HepG2 (cell line): ENCODE data around the gene CD93. TPM values are rescaled to one million over a fixed set of nuclear protein-coding genes. Genes with fewer than 3 reads are reported as not detected.

Source experiments
- ATAC-seq: fragments of 200-7000 bp; cut with Tn5 transposase; 3 replicates; pipeline ENCODE4 v1.9.1; 2020; ENCODE audit warnings: mild to moderate bottlenecking, moderate library complexity
- BruUV-seq: library from RNA; stranded (reverse); fragments of 400-500 nt; replicated peaks from 2 replicates; lab custom pipeline; 2021; lab: Mats Ljungman, UMichigan
- CTCF ChIA-PET: fragments of 300-600 bp; formaldehyde crosslinking; extraction: SDS; loops from one replicate; lab custom pipeline; 2021; ENCODE audit warnings: low total read pairs, inconsistent platforms, low intra/inter-chr PET ratio; lab: Yijun Ruan, JAX
- POLR2A ChIA-PET: fragments of 350-600 bp; sonication (Branson Sonifier 250); formaldehyde crosslinking; loops from one replicate; lab custom pipeline; 2020; ENCODE audit warnings: antibody characterized with exemption, inconsistent platforms; lab: Yijun Ruan, JAX
- DNase-seq: peaks from one replicate; pipeline ENCODE4 v3.0.0-alpha.2; 2015; ENCODE audit warnings: low spot score
- FAIRE-seq: peaks from 3 replicates; lab custom pipeline; 2011; peaks lifted over from hg19 to GRCh38; lab: Jason Lieb, UNC
- H2AFZ ChIP-seq: one replicate; pipeline ENCODE4 v1.6.1; 2011; ENCODE audit warnings: low read length, inconsistent platforms
- H3K27ac ChIP-seq: fragments of 300-600 bp; 3 replicates; pipeline ENCODE4 v1.8.0; 2011; ENCODE audit warnings: mixed run types, mild to moderate bottlenecking, mixed read lengths, low read length, inconsistent platforms; ENCODE audit not compliant: insufficient read depth; ENCODE audit errors: extremely low read length
- H3K27me3 ChIP-seq, 2 experiments: fragments of 200-600 bp in 1 of 2; 2 replicates in 1 of 2; 3 replicates in 1 of 2; pipeline versions ENCODE4 v1.6.0 to v1.8.0; 2011; ENCODE audit warnings: low read length in 2 of 2, mild to moderate bottlenecking in 2 of 2, moderate library complexity in 2 of 2, inconsistent platforms in 1 of 2; ENCODE audit not compliant: insufficient read depth in 2 of 2, control insufficient read depth in 1 of 2
- H3K36me3 ChIP-seq, 2 experiments: fragments of 200-600 bp in 1 of 2; replicated peaks in 1 of 2; 2 replicates in 1 of 2; 3 replicates in 1 of 2; pipeline versions ENCODE4 v1.5.1 to v1.8.0; 2011; ENCODE audit warnings: low read length in 2 of 2, inconsistent platforms in 1 of 2; ENCODE audit not compliant: insufficient read depth in 2 of 2, control insufficient read depth in 1 of 2
- H3K4me1 ChIP-seq: 2 replicates; pipeline ENCODE4 v1.5.1; 2012; ENCODE audit warnings: low read length, inconsistent platforms; ENCODE audit not compliant: insufficient read depth
- H3K4me2 ChIP-seq: 2 replicates; pipeline ENCODE4 v1.6.0; 2011; ENCODE audit warnings: low read depth, low read length, inconsistent platforms
- H3K4me3 ChIP-seq, 3 experiments: fragments of 200-600 bp in 1 of 3; sonication (generic), shearing (Covaris generic) in 1 of 3; replicated peaks in 1 of 3; 2 replicates each; pipeline ENCODE4 v1.5.1; 2011 to 2016; ENCODE audit warnings: low read length in 3 of 3, inconsistent platforms in 2 of 3, low read depth in 2 of 3, mild to moderate bottlenecking in 2 of 3, control low read depth in 1 of 3, mixed read lengths in 1 of 3; ENCODE audit not compliant: insufficient read depth in 1 of 3
- H3K79me2 ChIP-seq: one replicate; pipeline ENCODE4 v1.6.1; 2011; ENCODE audit warnings: low read length, inconsistent platforms; ENCODE audit not compliant: insufficient read depth
- H3K9ac ChIP-seq: 2 replicates; pipeline ENCODE4 v1.6.0; 2011; ENCODE audit warnings: mild to moderate bottlenecking, low read depth, low read length, inconsistent platforms; ENCODE audit not compliant: insufficient read depth
- H3K9me3 ChIP-seq: 2 replicates; pipeline ENCODE4 v1.5.1; 2012; ENCODE audit warnings: mild to moderate bottlenecking, low read length
- H4K20me1 ChIP-seq: 2 replicates; pipeline ENCODE4 v1.6.0; 2011; ENCODE audit warnings: inconsistent platforms, mild to moderate bottlenecking, low read length, moderate library complexity; ENCODE audit not compliant: insufficient read depth
- DR1 ChIP-seq: sonication (generic); formaldehyde crosslinking; IDR thresholded peaks from 2 replicates; pipeline ENCODE4 v1.8.0; 2021; ENCODE audit warnings: mild to moderate bottlenecking, missing genetic modification reagents, inconsistent platforms
- GTF2F1 ChIP-seq: fragments of 150-350 bp; IDR thresholded peaks from 2 replicates; pipeline ENCODE4 v1.6.1; 2014; ENCODE audit warnings: low read length
- MNT ChIP-seq: fragments of 450-650 bp; IDR thresholded peaks from 2 replicates; pipeline ENCODE4 v1.6.1; 2016
- PHF21A ChIP-seq: sonication (generic); formaldehyde crosslinking; IDR thresholded peaks from 2 replicates; pipeline ENCODE4 v1.5.0; 2020; ENCODE audit warnings: mild to moderate bottlenecking, missing genetic modification reagents
- RARA ChIP-seq: IDR thresholded peaks from 2 replicates; pipeline ENCODE4 v1.6.1; 2016; ENCODE audit warnings: missing genetic modification reagents, missing compliant biosample characterization
- TCF7L2 ChIP-seq: IDR thresholded peaks from 2 replicates; pipeline ENCODE4 v1.6.1; 2011; ENCODE audit warnings: mild to moderate bottlenecking, low read depth, low read length, moderate library complexity
- TRIM24 ChIP-seq: sonication (generic); formaldehyde crosslinking; IDR thresholded peaks from 2 replicates; pipeline ENCODE4 v1.8.0; 2022; ENCODE audit warnings: mild to moderate bottlenecking, missing genetic modification reagents
- ZNF703 ChIP-seq: sonication (generic); formaldehyde crosslinking; IDR thresholded peaks from 2 replicates; pipeline ENCODE4 v1.5.1; 2020; ENCODE audit warnings: missing genetic modification reagents, mild to moderate bottlenecking, moderate library complexity, borderline replicate concordance
- ZNF776 ChIP-seq: sonication (generic); formaldehyde crosslinking; IDR thresholded peaks from 2 replicates; pipeline ENCODE4 v1.4.0; 2020; ENCODE audit warnings: mild to moderate bottlenecking, missing genetic modification reagents
- WGBS: methylation state at CpG from one replicate; pipeline ENCODE4 v1.1.6; 2017; ENCODE audit warnings: low lambda C conversion rate; 5-methylcytosine and 5-hydroxymethylcytosine counted together
- in situ Hi-C: cut with HindIII; loops from 2 replicates; pipeline ENCODE4 v1.10.0; 2017; ENCODE audit warnings: low pct_unique_long_range_greater_than_20kb; ENCODE audit not compliant: extremely low pct_ligation_motif_present
- intact Hi-C: fragments of 100-400 bp; cut with micrococcal nuclease; formaldehyde crosslinking; loops from one replicate; pipeline ENCODE4 v1.10.0; 2022; ENCODE audit not compliant: unreplicated experiment
- polyA plus RNA-seq, 8 experiments: library from polyadenylated mRNA; depleted of rRNA in 3 of 8; stranded (reverse) in 7 of 8; unstranded in 1 of 8; fragments of >200 nt; fragmentation: Illumina TruSeq in 4 of 8; extraction: Trizol in 4 of 8; gene quantifications; 2 replicates each; pipeline versions ENCODE4 v1.2.1 to v1.2.3, GENCODE V29; 2011 to 2016; ENCODE audit warnings: low read depth in 4 of 8, missing spikeins in 1 of 8, mixed read lengths in 1 of 8; ENCODE audit not compliant: insufficient read depth in 1 of 8
- total RNA-seq, 5 experiments: library from RNA; depleted of rRNA; stranded (reverse); fragments of >200 nt; fragmentation: Illumina TruSeq; extraction: Trizol; gene quantifications; 2 replicates each; pipeline ENCODE4 v1.2.3, GENCODE V29; 2016; ENCODE audit warnings: low read depth in 1 of 5

Gene CD93
- total and polyA plus RNA-seq, 2 of the 13 experiments (the other 11 are each of a cell fraction or from before 2014, with no cell fraction given), result not detected

GRCh38 chr20:23093613-23094012 is 7.5 kb upstream of the CD93 start:
- H3K36me3 ChIP-seq, result no peaks in the 10 kb centered on the region
- intact Hi-C loops, result no loop called here
- H2AFZ ChIP-seq, result no peak overlapping the region
- no peak overlapping the region for H3K4me2 ChIP-seq
- ChIA-PET CTCF (no interaction called here), POLR2A (no interaction called here)
- no peaks in the 10 kb centered on the region for H3K4me1 ChIP-seq
- H3K27me3 ChIP-seq, result peaks cover 4 to 25% of the 10 kb centered on the region in 2 experiments; a peak in 3 of 5 replicates
- no peak overlapping the region for H3K4me3 ChIP-seq
- H3K9me3 ChIP-seq, result no peaks in the 10 kb centered on the region
- ATAC-seq, result no peak
- no peaks in the 10 kb centered on the region for H3K79me2 ChIP-seq
- FAIRE-seq, result no peak
- TF ChIP-seq MNT, result peak; percentile 82
- TF ChIP-seq ZNF703 (CRISPR knock-in tag), result no peak
- no peak overlapping the region for H3K9ac ChIP-seq
- DNase-seq, result no peak
- H3K27ac ChIP-seq, result no peak overlapping the region
- BruUV-seq, result no TSS peak
- in situ Hi-C loops, result no loop called here
- no peaks in the 10 kb centered on the region for H4K20me1 ChIP-seq
- WGBS, result 11% methylated on average over 3 of the region's 3 CpGs

GRCh38 chr20:23092861-23093495 is 6.9 kb upstream of the CD93 start:
- in situ Hi-C loops, result no loop called here
- Histone ChIP-seq H3K4me1 (no peaks in the 10 kb centered on the region), H3K36me3 (no peaks in the 10 kb centered on the region), H4K20me1 (no peaks in the 10 kb centered on the region), H3K9me3 (no peaks in the 10 kb centered on the region), H3K9ac (no peak overlapping the region), H3K4me3 (no peak overlapping the region), H3K27me3 (peaks cover 4 to 22% of the 10 kb centered on the region in 2 experiments; a peak in 3 of 5 replicates), H3K79me2 (no peaks in the 10 kb centered on the region), H2AFZ (no peak overlapping the region), H3K27ac (no peak overlapping the region), H3K4me2 (no peak overlapping the region)
- intact Hi-C loops, result no loop called here
- POLR2A ChIA-PET, result no interaction called here
- CTCF ChIA-PET, result no interaction called here
- no peak for FAIRE-seq
- no peak for ATAC-seq
- TF ChIP-seq TRIM24, result no peak
- TF ChIP-seq RARA, result no peak
- no peak for TF ChIP-seq PHF21A (CRISPR knock-in tag)
- TF ChIP-seq DR1 (CRISPR knock-in tag), result no peak
- TF ChIP-seq ZNF776 (CRISPR knock-in tag), result no peak
- TF ChIP-seq TCF7L2, result no peak
- no peak for TF ChIP-seq GTF2F1
- 39% methylated on average over 7 of the region's 7 CpGs for WGBS
- BruUV-seq, result no TSS peak
- no peak for DNase-seq
